Measurements from ENCODE around the gene MRPL55. TPM values are rescaled to one million over a fixed set of nuclear protein-coding genes. Genes with fewer than 3 reads are reported as not detected.
A peak's percentile ranks its signal among the peaks of the same experiment; 100 is the strongest.

The MRPL55 gene
- total and polyA plus RNA-seq, 2 of the 13 experiments (the other 11 are each of a cell fraction or from before 2014, with no cell fraction given): 58.6 to 92.9 TPM

DNA sequence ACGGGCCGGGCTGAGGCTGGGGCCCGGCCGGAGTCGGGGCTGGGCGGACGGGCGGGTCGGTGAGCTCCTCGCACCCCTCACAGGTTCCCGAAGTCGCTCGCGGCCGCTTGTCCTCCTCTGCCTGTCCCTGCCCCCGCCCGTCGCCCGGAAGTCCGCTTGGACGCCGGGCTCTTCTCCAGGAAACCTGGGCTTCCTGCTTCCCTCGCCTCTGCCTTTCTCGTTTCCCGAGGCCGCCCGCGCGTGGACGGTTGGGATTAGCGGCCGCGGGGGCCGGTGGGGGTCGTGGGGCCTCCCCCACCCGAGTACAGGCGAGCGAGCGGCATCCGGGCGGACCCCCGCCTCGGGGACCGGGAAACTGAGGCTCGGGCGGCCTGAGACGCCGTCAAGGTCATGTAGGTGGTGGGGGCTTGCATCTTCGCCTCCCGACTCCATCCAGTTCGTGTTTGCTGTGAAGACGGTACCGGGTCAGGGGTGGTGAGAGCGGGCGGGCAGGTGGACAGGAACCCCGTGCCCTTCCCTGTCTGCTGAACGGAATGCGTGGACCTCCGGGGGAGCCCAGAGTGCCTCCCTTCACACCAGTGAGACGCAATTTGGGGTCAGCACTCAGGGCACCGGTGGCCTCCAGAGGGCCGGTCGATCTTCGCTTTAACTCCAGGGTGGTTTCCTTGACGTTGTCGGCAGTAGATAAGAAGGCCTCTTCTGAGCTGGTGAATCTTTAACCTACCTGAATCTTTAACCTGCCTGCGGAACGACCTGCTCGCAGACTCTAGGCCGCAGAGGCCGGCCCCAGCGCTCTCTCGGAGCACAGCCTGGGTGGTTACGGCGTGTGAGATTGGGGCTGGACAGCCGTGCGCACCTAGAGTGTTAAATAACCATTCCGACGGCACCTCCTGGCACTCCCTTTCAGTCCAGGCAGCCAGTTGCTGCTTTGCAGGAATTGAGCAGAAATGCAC is 25.9 kb downstream of the MRPL55 start (continued):
- TF ChIP-seq NPAS2 (CRISPR knock-in tag; IDR thresholded peaks at IDR 0.05; ENCODE audit: borderline replicate concordance) (no peak), HMGXB4 (CRISPR knock-in tag; IDR thresholded peaks at IDR 0.05; ENCODE audit: borderline replicate concordance in 1 of 2, low read depth in 1 of 2) (peak in 1 of 2 experiments; percentile 30; a peak in 2 of 4 replicates), ELF3 (CRISPR knock-in tag; IDR thresholded peaks at IDR 0.05) (no peak), POLR2A (IDR thresholded peaks at IDR 0.05; ENCODE audit: insufficient read depth in 1 of 2, low read depth in 2 of 2, low read length in 2 of 2) (peak; percentile 61 to 71), ZNF282 (IDR thresholded peaks at IDR 0.05; ENCODE audit: partially characterized antibody) (no peak), MTA3 (CRISPR knock-in tag; IDR thresholded peaks at IDR 0.05) (no peak), FIP1L1 (IDR thresholded peaks at IDR 0.05; ENCODE audit: borderline replicate concordance, insufficient read depth, low read depth, low read length) (no peak), RBAK (CRISPR knock-in tag; IDR thresholded peaks at IDR 0.05) (no peak), PCBP2 (optimal IDR thresholded peaks at IDR 0.05; ENCODE audit: low read depth, low read length, poor library complexity, severe bottlenecking) (no peak), ZNF839 (CRISPR knock-in tag; IDR thresholded peaks at IDR 0.05; ENCODE audit: borderline replicate concordance) (no peak), ZNF264 (CRISPR knock-in tag; IDR thresholded peaks at IDR 0.05) (no peak), ZNF138 (CRISPR knock-in tag; IDR thresholded peaks at IDR 0.05; ENCODE audit: low read depth) (0 out of 2 replicates have a peak, but pooled peaks have one; percentile 48), DRAP1 (CRISPR knock-in tag; IDR thresholded peaks at IDR 0.05) (peak; percentile 69; the same call in 1 of the 2 replicates), KLF12 (CRISPR knock-in tag; IDR thresholded peaks at IDR 0.05; ENCODE audit: borderline replicate concordance) (no peak), ZNF558 (CRISPR knock-in tag; IDR thresholded peaks at IDR 0.05; ENCODE audit: borderline replicate concordance) (no peak), FOXA3 (CRISPR knock-in tag; IDR thresholded peaks at IDR 0.05) (no peak), PHF8 (CRISPR knock-in tag; IDR thresholded peaks at IDR 0.05) (peak; percentile 5; the same call in 1 of the 2 replicates)
- TF ChIP-seq, protein P1, sequence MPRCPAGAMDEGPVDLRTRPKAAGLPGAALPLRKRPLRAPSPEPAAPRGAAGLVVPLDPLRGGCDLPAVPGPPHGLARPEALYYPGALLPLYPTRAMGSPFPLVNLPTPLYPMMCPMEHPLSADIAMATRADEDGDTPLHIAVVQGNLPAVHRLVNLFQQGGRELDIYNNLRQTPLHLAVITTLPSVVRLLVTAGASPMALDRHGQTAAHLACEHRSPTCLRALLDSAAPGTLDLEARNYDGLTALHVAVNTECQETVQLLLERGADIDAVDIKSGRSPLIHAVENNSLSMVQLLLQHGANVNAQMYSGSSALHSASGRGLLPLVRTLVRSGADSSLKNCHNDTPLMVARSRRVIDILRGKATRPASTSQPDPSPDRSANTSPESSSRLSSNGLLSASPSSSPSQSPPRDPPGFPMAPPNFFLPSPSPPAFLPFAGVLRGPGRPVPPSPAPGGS (CRISPR knock-in tag; IDR thresholded peaks at IDR 0.05): no peak
- TF ChIP-seq, protein P2, sequence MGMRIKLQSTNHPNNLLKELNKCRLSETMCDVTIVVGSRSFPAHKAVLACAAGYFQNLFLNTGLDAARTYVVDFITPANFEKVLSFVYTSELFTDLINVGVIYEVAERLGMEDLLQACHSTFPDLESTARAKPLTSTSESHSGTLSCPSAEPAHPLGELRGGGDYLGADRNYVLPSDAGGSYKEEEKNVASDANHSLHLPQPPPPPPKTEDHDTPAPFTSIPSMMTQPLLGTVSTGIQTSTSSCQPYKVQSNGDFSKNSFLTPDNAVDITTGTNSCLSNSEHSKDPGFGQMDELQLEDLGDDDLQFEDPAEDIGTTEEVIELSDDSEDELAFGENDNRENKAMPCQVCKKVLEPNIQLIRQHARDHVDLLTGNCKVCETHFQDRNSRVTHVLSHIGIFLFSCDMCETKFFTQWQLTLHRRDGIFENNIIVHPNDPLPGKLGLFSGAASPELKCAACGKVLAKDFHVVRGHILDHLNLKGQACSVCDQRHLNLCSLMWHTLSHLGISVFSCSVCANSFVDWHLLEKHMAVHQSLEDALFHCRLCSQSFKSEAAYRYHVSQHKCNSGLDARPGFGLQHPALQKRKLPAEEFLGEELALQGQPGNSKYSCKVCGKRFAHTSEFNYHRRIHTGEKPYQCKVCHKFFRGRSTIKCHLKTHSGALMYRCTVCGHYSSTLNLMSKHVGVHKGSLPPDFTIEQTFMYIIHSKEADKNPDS (CRISPR knock-in tag; IDR thresholded peaks at IDR 0.05): no peak

Data from HepG2 (cell line).